Osteoblast (primary cell): ENCODE data around the gene FRAS1. TPM values are rescaled to one million over a fixed set of nuclear protein-coding genes. Genes with fewer than 3 reads are reported as not detected.

ENCODE experiments used
- DNase-seq: peaks from one replicate; pipeline ENCODE4 v3.0.0; 2011; ENCODE audit warnings: low spot score, mixed read lengths; ENCODE audit not compliant: insufficient read length; ENCODE audit errors: missing footprints
- H2AFZ ChIP-seq: 2 replicates; pipeline ENCODE4 v1.6.0; 2011; ENCODE audit warnings: mild to moderate bottlenecking, low read length
- H3K27ac ChIP-seq: 2 replicates; pipeline ENCODE4 v1.5.1; 2011; ENCODE audit warnings: mild to moderate bottlenecking, low read depth, low read length, moderate library complexity
- H3K27me3 ChIP-seq: 2 replicates; pipeline ENCODE4 v1.6.0; 2012; ENCODE audit warnings: mild to moderate bottlenecking, control low read depth, inconsistent platforms, low read length, moderate library complexity; ENCODE audit not compliant: insufficient read depth
- H3K36me3 ChIP-seq: 2 replicates; pipeline ENCODE4 v1.5.1; 2011; ENCODE audit warnings: mild to moderate bottlenecking, low read length, control low read depth, moderate library complexity; ENCODE audit not compliant: insufficient read depth
- H3K4me1 ChIP-seq: 2 replicates; pipeline ENCODE4 v1.5.1; 2011; ENCODE audit warnings: mild to moderate bottlenecking, low read length, control low read depth, moderate library complexity; ENCODE audit not compliant: insufficient read depth
- H3K4me2 ChIP-seq: 2 replicates; pipeline ENCODE4 v1.6.0; 2011; ENCODE audit warnings: mild to moderate bottlenecking, low read length; ENCODE audit not compliant: insufficient read depth
- H3K4me3 ChIP-seq: fragments of 200-600 bp; sonication (generic); 3 replicates; pipeline ENCODE4 v1.5.1; 2012; ENCODE audit warnings: mild to moderate bottlenecking, low read length, inconsistent platforms; ENCODE audit not compliant: insufficient read depth
- H3K79me2 ChIP-seq: 2 replicates; pipeline ENCODE4 v1.6.0; 2012; ENCODE audit warnings: mild to moderate bottlenecking, low read length, control low read depth, inconsistent platforms; ENCODE audit not compliant: insufficient read depth
- H3K9me3 ChIP-seq: 2 replicates; pipeline ENCODE4 v1.5.1; 2011; ENCODE audit warnings: low read depth, low read length, control low read depth
- H4K20me1 ChIP-seq: 2 replicates; pipeline ENCODE4 v1.6.0; 2012; ENCODE audit warnings: mild to moderate bottlenecking, low read length, control low read depth; ENCODE audit not compliant: insufficient read depth
- CTCF ChIP-seq: IDR thresholded peaks from 2 replicates; pipeline ENCODE4 v1.5.1; 2011; ENCODE audit warnings: mild to moderate bottlenecking, low read depth, low read length, moderate library complexity; ENCODE audit errors: extremely low read depth
- total RNA-seq: library from RNA; depleted of rRNA; stranded (reverse); fragments of >200 nt; gene quantifications from 2 replicates; pipeline ENCODE4 v1.2.3, GENCODE V29; 2012

The FRAS1 gene
- total RNA-seq, 1 donor: 5.1 TPM

GRCh38 chr4:78165758-78166157, 108.6 kb downstream of the FRAS1 start:
- Histone ChIP-seq H3K4me3 (no peak overlapping the region), H2AFZ (no peak overlapping the region), H3K27me3 (no peaks in the 10 kb centered on the region), H4K20me1 (no peaks in the 10 kb centered on the region), H3K36me3 (no peaks in the 10 kb centered on the region), H3K4me2 (no peak overlapping the region), H3K27ac (no peak overlapping the region), H3K4me1 (no peaks in the 10 kb centered on the region), H3K9me3 (no peaks in the 10 kb centered on the region), H3K79me2 (no peaks in the 10 kb centered on the region)
- no peak for DNase-seq
- no peak for TF ChIP-seq CTCF

- no peak overlapping the region for H3K4me3 ChIP-seq
- no peak for DNase-seq
- TF ChIP-seq CTCF: no peak
- H4K20me1 ChIP-seq: no peaks in the 10 kb centered on the region
- H3K27ac ChIP-seq: no peak overlapping the region
- H3K9me3 ChIP-seq: no peaks in the 10 kb centered on the region
- H3K4me1 ChIP-seq: no peaks in the 10 kb centered on the region
- no peaks in the 10 kb centered on the region for H3K27me3 ChIP-seq
- no peak overlapping the region for H3K4me2 ChIP-seq
- H3K79me2 ChIP-seq: no peaks in the 10 kb centered on the region
- no peaks in the 10 kb centered on the region for H3K36me3 ChIP-seq
- no peak overlapping the region for H2AFZ ChIP-seq
Measured at GRCh38 chr4:78166622-78167021, 109.5 kb downstream of the FRAS1 start.

DNA sequence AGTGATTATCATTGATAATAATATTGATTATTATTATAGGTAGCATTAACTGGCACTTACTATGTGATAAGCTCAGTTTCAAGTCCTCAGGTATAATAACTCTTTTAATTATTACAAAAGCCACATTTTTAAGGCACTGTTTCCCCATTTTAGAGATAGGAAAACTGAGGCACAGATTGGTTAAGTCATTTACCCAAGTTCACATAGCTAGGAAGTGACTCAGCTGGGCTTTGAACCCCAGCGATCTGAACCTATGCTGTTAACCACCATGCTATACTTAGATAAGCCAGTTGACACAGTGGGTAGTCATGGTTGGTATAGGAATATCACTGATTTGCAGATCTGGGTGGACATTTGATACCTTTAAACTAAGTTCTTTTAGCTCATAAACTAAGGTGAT, 110.4 kb downstream of the FRAS1 start:
- no peaks in the 10 kb centered on the region for H3K79me2 ChIP-seq
- no peak overlapping the region for H3K27ac ChIP-seq
- no peaks in the 10 kb centered on the region for H3K36me3 ChIP-seq
- no peaks in the 10 kb centered on the region for H3K27me3 ChIP-seq
- H2AFZ ChIP-seq: no peak overlapping the region
- no peak overlapping the region for H3K4me2 ChIP-seq
- H4K20me1 ChIP-seq: no peaks in the 10 kb centered on the region
- H3K4me1 ChIP-seq: no peaks in the 10 kb centered on the region
- H3K4me3 ChIP-seq: no peak overlapping the region
- TF ChIP-seq CTCF: no peak
- no peak for DNase-seq
- no peaks in the 10 kb centered on the region for H3K9me3 ChIP-seq

DNA sequence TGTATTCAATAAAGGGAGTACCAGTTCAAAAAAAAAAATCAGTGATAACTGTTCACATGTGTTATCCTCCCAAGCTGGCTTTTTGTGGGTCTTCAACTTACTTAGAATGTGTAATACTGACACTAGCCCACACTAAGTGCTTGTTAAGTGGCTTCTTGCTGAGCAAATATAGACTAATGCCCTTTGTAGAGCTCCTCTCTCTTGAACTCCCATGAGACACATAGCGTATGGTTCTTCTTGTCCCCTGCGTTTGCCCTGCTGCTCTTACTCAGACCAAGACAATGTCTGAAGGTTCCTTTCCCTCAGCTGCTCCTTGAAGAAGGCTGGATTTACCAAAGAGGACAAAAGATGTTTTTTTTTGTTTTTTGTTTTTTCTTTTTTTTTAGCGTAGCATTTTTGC, 110.9 kb downstream of the FRAS1 start:
- H3K4me2 ChIP-seq: no peak overlapping the region
- no peaks in the 10 kb centered on the region for H3K27me3 ChIP-seq
- no peaks in the 10 kb centered on the region for H3K36me3 ChIP-seq
- no peaks in the 10 kb centered on the region for H3K4me1 ChIP-seq
- no peak overlapping the region for H2AFZ ChIP-seq
- DNase-seq: no peak
- no peaks in the 10 kb centered on the region for H3K79me2 ChIP-seq
- no peak overlapping the region for H3K27ac ChIP-seq
- no peaks in the 10 kb centered on the region for H4K20me1 ChIP-seq
- no peak for TF ChIP-seq CTCF
- no peak overlapping the region for H3K4me3 ChIP-seq
- no peaks in the 10 kb centered on the region for H3K9me3 ChIP-seq
